Right atrium auricular region (tissue), 2 donors: ENCODE data around the gene CDK5RAP2. TPM values are rescaled to one million over a fixed set of nuclear protein-coding genes. Genes with fewer than 3 reads are reported as not detected.

Experiments used
- DNase-seq: peaks from one replicate; pipeline ENCODE4 v3.0.0-alpha.2; 2019; ENCODE audit warnings: low spot score
- H3K27ac ChIP-seq, 2 donors: fragments of 200-600 bp; sonication (generic); 1 replicate in 1 of 2; 2 replicates in 1 of 2; pipeline ENCODE4 v1.5.1; 2016 to 2019
- H3K27me3 ChIP-seq, 2 donors: fragments of 200-600 bp; sonication (generic); one replicate each; pipeline versions ENCODE4 v1.5.1 to v1.6.0; 2017 to 2019
- H3K36me3 ChIP-seq: fragments of 200-600 bp; sonication (generic); one replicate; pipeline ENCODE4 v1.5.1; 2016
- H3K4me1 ChIP-seq, 2 donors: fragments of 200-600 bp; sonication (generic); one replicate each; pipeline versions ENCODE4 v1.5.1 to v1.6.0; 2017 to 2019
- H3K4me3 ChIP-seq, 2 donors: fragments of 200-600 bp; sonication (generic); 1 replicate in 1 of 2; 2 replicates in 1 of 2; pipeline ENCODE4 v1.5.1; 2017 to 2019; ENCODE audit warnings: mild to moderate bottlenecking in 1 of 2, moderate library complexity in 1 of 2
- H3K9me3 ChIP-seq, 2 donors: fragments of 200-600 bp; sonication (generic); one replicate each; pipeline ENCODE4 v1.5.1; 2019
- total RNA-seq, 2 donors: library from RNA; depleted of rRNA; stranded (reverse); fragments of >200 nt; gene quantifications; one replicate each; pipeline ENCODE4 v1.1.0, GENCODE V29; 2016
- TF ChIP-seq, protein P1 (sequence below), 2 donors: fragments of 200-600 bp; sonication (generic); IDR thresholded peaks; one replicate each; pipeline ENCODE4 v1.5.1; 2019; ENCODE audit warnings: antibody characterized with exemption in 2 of 2

Gene CDK5RAP2
- total RNA-seq, 2 donors from 2014 or later, result 36.7 to 40.4 TPM

DNA sequence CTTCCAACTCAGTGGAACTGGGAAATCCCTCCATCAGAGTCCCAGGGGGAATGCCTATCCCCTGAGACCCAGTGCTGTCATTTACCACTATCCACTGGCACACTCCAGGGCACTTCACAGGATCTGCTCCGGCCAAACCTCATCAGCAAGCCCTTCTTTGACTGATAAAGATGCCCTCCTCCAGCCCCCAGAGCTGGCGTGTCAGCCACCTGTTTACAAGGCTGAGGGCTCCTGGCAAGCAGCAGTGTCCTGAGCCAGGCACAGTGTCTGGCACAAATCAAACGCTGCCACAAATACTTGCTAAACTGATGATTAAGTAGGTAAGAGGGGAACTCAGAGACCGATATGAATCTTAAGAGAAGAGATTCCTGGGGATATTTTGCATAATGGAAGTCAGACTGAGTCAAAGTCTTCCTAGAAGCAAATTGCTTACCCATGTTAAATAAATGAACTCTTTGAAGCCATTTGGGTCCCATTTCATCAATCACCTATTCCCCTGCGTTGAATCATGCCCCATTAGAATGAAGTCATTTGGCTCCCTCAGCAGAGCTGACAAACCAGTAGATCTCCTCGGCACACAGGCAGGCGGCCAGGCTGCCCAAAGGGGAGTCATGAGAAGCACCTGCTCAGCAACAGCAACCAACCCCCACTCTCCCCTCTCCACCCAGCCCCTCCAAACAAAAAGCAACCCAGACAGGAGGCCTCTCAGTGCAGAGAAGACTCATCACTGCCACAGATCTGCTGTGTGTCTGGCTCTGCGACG is 97.4 kb downstream of the CDK5RAP2 start:
- H3K9me3 ChIP-seq, result no peaks in the 10 kb centered on the region
- H3K4me3 ChIP-seq, result no peak overlapping the region
- peaks cover 0 to 38% of the 10 kb centered on the region in 2 donors for H3K4me1 ChIP-seq
- peak overlapping the region; percentile 54 to 71 for H3K27ac ChIP-seq
- H3K27me3 ChIP-seq, result no peaks in the 10 kb centered on the region
- TF ChIP-seq, protein P1, sequence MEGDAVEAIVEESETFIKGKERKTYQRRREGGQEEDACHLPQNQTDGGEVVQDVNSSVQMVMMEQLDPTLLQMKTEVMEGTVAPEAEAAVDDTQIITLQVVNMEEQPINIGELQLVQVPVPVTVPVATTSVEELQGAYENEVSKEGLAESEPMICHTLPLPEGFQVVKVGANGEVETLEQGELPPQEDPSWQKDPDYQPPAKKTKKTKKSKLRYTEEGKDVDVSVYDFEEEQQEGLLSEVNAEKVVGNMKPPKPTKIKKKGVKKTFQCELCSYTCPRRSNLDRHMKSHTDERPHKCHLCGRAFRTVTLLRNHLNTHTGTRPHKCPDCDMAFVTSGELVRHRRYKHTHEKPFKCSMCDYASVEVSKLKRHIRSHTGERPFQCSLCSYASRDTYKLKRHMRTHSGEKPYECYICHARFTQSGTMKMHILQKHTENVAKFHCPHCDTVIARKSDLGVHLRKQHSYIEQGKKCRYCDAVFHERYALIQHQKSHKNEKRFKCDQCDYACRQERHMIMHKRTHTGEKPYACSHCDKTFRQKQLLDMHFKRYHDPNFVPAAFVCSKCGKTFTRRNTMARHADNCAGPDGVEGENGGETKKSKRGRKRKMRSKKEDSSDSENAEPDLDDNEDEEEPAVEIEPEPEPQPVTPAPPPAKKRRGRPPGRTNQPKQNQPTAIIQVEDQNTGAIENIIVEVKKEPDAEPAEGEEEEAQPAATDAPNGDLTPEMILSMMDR (IDR thresholded peaks at IDR 0.05), result no peak
- no peak for DNase-seq
- peaks cover 13% of the 10 kb centered on the region for H3K36me3 ChIP-seq

DNA sequence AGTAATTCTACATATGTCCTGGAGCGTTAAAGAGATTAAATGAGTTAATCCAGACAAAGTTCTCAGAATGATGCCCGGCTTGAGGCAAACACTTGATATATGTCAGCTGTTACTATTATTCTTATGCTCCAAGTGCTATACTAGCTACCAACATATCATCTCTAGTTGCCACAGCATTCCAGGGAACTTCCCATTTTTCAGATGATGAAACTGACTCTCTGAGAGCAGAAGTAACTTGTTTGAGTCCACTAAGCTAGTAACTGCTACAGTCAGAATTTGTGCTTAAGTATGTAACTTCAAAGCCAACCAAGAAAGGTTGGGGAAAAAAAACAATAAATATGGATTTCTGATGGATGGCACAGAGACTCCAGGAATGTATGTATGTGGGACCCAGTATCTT is 98.1 kb downstream of the CDK5RAP2 start:
- H3K4me1 ChIP-seq, result peaks cover 0 to 45% of the 10 kb centered on the region in 2 donors
- H3K36me3 ChIP-seq, result peaks cover 6% of the 10 kb centered on the region
- DNase-seq, result no peak
- no peaks in the 10 kb centered on the region for H3K9me3 ChIP-seq
- H3K27me3 ChIP-seq, result no peaks in the 10 kb centered on the region
- H3K4me3 ChIP-seq, result no peak overlapping the region
- peak overlapping the region; percentile 54 to 71 for H3K27ac ChIP-seq
- TF ChIP-seq, protein P1 (IDR thresholded peaks at IDR 0.05), result no peak

DNA sequence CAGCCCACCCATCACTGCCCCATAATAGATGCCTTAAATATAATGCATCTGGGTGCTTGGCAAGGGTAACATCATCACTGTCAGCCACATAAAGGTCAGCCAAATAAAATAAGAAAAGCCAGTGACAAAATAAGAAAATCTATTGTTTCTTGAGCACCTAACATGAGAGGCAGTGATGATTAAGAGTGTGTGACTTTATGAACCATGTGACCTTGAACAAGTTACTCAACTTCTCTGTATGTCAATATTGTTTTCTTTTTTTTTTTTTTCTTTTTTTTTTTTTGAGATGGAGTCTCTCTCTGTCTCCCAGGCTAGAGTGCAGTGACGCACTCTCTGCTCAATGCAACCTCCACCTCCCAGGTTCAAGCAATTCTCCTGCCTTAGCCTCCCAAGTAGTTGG is 98.7 kb downstream of the CDK5RAP2 start:
- no peaks in the 10 kb centered on the region for H3K27me3 ChIP-seq
- no peak overlapping the region for H3K4me3 ChIP-seq
- peaks cover 0 to 45% of the 10 kb centered on the region in 2 donors for H3K4me1 ChIP-seq
- H3K27ac ChIP-seq, result peak overlapping the region; percentile 71
- TF ChIP-seq, protein P1 (IDR thresholded peaks at IDR 0.05), result no peak
- no peak for DNase-seq
- H3K9me3 ChIP-seq, result no peaks in the 10 kb centered on the region
- peaks cover 3% of the 10 kb centered on the region for H3K36me3 ChIP-seq

GRCh38 chr9:120480707-120481106 is 99.3 kb downstream of the CDK5RAP2 start:
- TF ChIP-seq, protein P1 (IDR thresholded peaks at IDR 0.05), result no peak
- Histone ChIP-seq H3K27me3 (no peaks in the 10 kb centered on the region), H3K4me3 (no peak overlapping the region), H3K36me3 (peaks cover 3% of the 10 kb centered on the region), H3K4me1 (peaks cover 0 to 45% of the 10 kb centered on the region in 2 donors), H3K27ac (peak overlapping the region; percentile 71), H3K9me3 (no peaks in the 10 kb centered on the region)
- no peak for DNase-seq

GRCh38 chr9:120478208-120478607 is 101.8 kb downstream of the CDK5RAP2 start:
- no peaks in the 10 kb centered on the region for H3K9me3 ChIP-seq
- no peak overlapping the region for H3K4me3 ChIP-seq
- H3K4me1 ChIP-seq, result peaks cover 0 to 43% of the 10 kb centered on the region in 2 donors
- peaks cover 3% of the 10 kb centered on the region for H3K36me3 ChIP-seq
- TF ChIP-seq, protein P1 (IDR thresholded peaks at IDR 0.05), result no peak
- no peaks in the 10 kb centered on the region for H3K27me3 ChIP-seq
- no peak overlapping the region for H3K27ac ChIP-seq
- DNase-seq, result no peak
